Measurements from ENCODE around the gene HS2ST1. TPM values are rescaled to one million over a fixed set of nuclear protein-coding genes. Genes with fewer than 3 reads are reported as not detected.
"Not testable (repeated sequence)": the region's sequence is repeated elsewhere in the genome, so short reads cannot be mapped to it uniquely, and the experiment has no call there.

Gene HS2ST1
- polyA plus RNA-seq, 1 donor (not counting 4 experiments of a cell fraction or from before 2014, with no cell fraction given), result 18.7 TPM

GRCh38 chr1:86976664-86977063, 62.2 kb downstream of the HS2ST1 start:
- Histone ChIP-seq H3K4me1 (ENCODE audit: control insufficient read depth, extremely low read depth, insufficient read depth, low read length) (peaks cover 2% of the 10 kb centered on the region), H2AFZ (ENCODE audit: control insufficient read depth, low read length) (no peak overlapping the region), H3K9ac (ENCODE audit: control insufficient read depth, extremely low read depth, insufficient read depth, low read length) (no peak overlapping the region), H3K36me3 (ENCODE audit: control insufficient read depth in 2 of 2, extremely low read depth in 1 of 2, insufficient read depth in 2 of 2, low read length in 2 of 2) (no peaks in the 10 kb centered on the region), H3K4me3 (ENCODE audit: control insufficient read depth in 2 of 3, extremely low read depth in 1 of 3, insufficient read depth in 2 of 3, low read depth in 1 of 3, low read length in 3 of 3) (no peak overlapping the region), H3K4me2 (ENCODE audit: control insufficient read depth, extremely low read depth, insufficient read depth, low read depth, low read length) (no peak overlapping the region), H4K20me1 (ENCODE audit: control insufficient read depth, extremely low read depth, insufficient read depth, low read length) (no peaks in the 10 kb centered on the region), H3K9me1 (ENCODE audit: control insufficient read depth, extremely low read depth, insufficient read depth, low read length) (no peaks in the 10 kb centered on the region), H3K27ac (ENCODE audit: control insufficient read depth, insufficient read depth, low read length) (no peak overlapping the region), H3K9me3 (ENCODE audit: control insufficient read depth, low read depth, low read length) (no peaks in the 10 kb centered on the region), H3K27me3 (ENCODE audit: control insufficient read depth, extremely low read depth, insufficient read depth, low read length) (no peaks in the 10 kb centered on the region), H3K79me2 (ENCODE audit: control insufficient read depth, insufficient read depth, low read length) (no peaks in the 10 kb centered on the region)
- TF ChIP-seq CTCF (optimal IDR thresholded peaks at IDR 0.05 in 1 of 3, IDR thresholded peaks at IDR 0.05 in 1 of 3, conservative IDR thresholded peaks at IDR 0.05 in 1 of 3; ENCODE audit: extremely low read depth in 1 of 3, insufficient read depth in 2 of 3, low read length in 3 of 3), result no peak
- TF ChIP-seq EZH2 (IDR thresholded peaks at IDR 0.05; ENCODE audit: low read length), result no peak
- DNase-seq (ENCODE audit: low read depth, low spot score), result no peak
- FAIRE-seq, result no peak
- dilution Hi-C loops (cut with MboI; ENCODE audit: extremely low pct_ligation_motif_present, low sequenced_read_pairs), result no loop called here

GRCh38 chr1:86981482-86982213, 67.2 kb downstream of the HS2ST1 start:
- Histone ChIP-seq H3K9me1 (ENCODE audit: control insufficient read depth, extremely low read depth, insufficient read depth, low read length) (no peaks in the 10 kb centered on the region), H2AFZ (ENCODE audit: control insufficient read depth, low read length) (no peak overlapping the region), H3K4me1 (ENCODE audit: control insufficient read depth, extremely low read depth, insufficient read depth, low read length) (no peaks in the 10 kb centered on the region), H3K9ac (ENCODE audit: control insufficient read depth, extremely low read depth, insufficient read depth, low read length) (no peak overlapping the region), H3K27ac (ENCODE audit: control insufficient read depth, insufficient read depth, low read length) (no peak overlapping the region), H3K4me3 (ENCODE audit: control insufficient read depth in 2 of 3, extremely low read depth in 1 of 3, insufficient read depth in 2 of 3, low read depth in 1 of 3, low read length in 3 of 3) (no peak overlapping the region), H3K79me2 (ENCODE audit: control insufficient read depth, insufficient read depth, low read length) (no peaks in the 10 kb centered on the region), H3K4me2 (ENCODE audit: control insufficient read depth, extremely low read depth, insufficient read depth, low read depth, low read length) (no peak overlapping the region), H4K20me1 (ENCODE audit: control insufficient read depth, extremely low read depth, insufficient read depth, low read length) (no peaks in the 10 kb centered on the region), H3K36me3 (ENCODE audit: control insufficient read depth in 2 of 2, extremely low read depth in 1 of 2, insufficient read depth in 2 of 2, low read length in 2 of 2) (no peaks in the 10 kb centered on the region), H3K27me3 (ENCODE audit: control insufficient read depth, extremely low read depth, insufficient read depth, low read length) (no peaks in the 10 kb centered on the region), H3K9me3 (ENCODE audit: control insufficient read depth, low read depth, low read length) (no peaks in the 10 kb centered on the region)
- dilution Hi-C loops (cut with MboI; ENCODE audit: extremely low pct_ligation_motif_present, low sequenced_read_pairs), result no loop called here
- FAIRE-seq (no peak), DNase-seq (ENCODE audit: low read depth, low spot score) (no peak)
- TF ChIP-seq EZH2 (IDR thresholded peaks at IDR 0.05; ENCODE audit: low read length) (no peak), CTCF (optimal IDR thresholded peaks at IDR 0.05 in 1 of 3, IDR thresholded peaks at IDR 0.05 in 1 of 3, conservative IDR thresholded peaks at IDR 0.05 in 1 of 3; ENCODE audit: extremely low read depth in 1 of 3, insufficient read depth in 2 of 3, low read length in 3 of 3) (no peak)

GRCh38 chr1:86983677-86984076, 69.2 kb downstream of the HS2ST1 start:
- H3K4me1 ChIP-seq (ENCODE audit: control insufficient read depth, extremely low read depth, insufficient read depth, low read length); H3K27ac ChIP-seq (ENCODE audit: control insufficient read depth, insufficient read depth, low read length); H3K79me2 ChIP-seq (ENCODE audit: control insufficient read depth, insufficient read depth, low read length); H3K36me3 ChIP-seq (ENCODE audit: control insufficient read depth in 2 of 2, extremely low read depth in 1 of 2, insufficient read depth in 2 of 2, low read length in 2 of 2); H3K4me2 ChIP-seq (ENCODE audit: control insufficient read depth, extremely low read depth, insufficient read depth, low read depth, low read length); H2AFZ ChIP-seq (ENCODE audit: control insufficient read depth, low read length); DNase-seq (ENCODE audit: low read depth, low spot score); H3K27me3 ChIP-seq (ENCODE audit: control insufficient read depth, extremely low read depth, insufficient read depth, low read length); H3K9ac ChIP-seq (ENCODE audit: control insufficient read depth, extremely low read depth, insufficient read depth, low read length); H3K9me1 ChIP-seq (ENCODE audit: control insufficient read depth, extremely low read depth, insufficient read depth, low read length); H3K4me3 ChIP-seq (ENCODE audit: control insufficient read depth in 2 of 3, extremely low read depth in 1 of 3, insufficient read depth in 2 of 3, low read depth in 1 of 3, low read length in 3 of 3); H4K20me1 ChIP-seq (ENCODE audit: control insufficient read depth, extremely low read depth, insufficient read depth, low read length); H3K9me3 ChIP-seq (ENCODE audit: control insufficient read depth, low read depth, low read length); dilution Hi-C loops (cut with MboI; ENCODE audit: extremely low pct_ligation_motif_present, low sequenced_read_pairs); FAIRE-seq: not testable (repeated sequence)

Measured in keratinocyte (primary cell).